Neural cell (in vitro differentiated cells): Measurements from ENCODE around the gene ZNF750.

Experiments used
- CTCF ChIP-seq: fragments of 450-650 bp; IDR thresholded peaks from 2 replicates; pipeline ENCODE4 v1.5.1; 2014; ENCODE audit warnings: antibody characterized with exemption, mild to moderate bottlenecking, moderate library complexity; ENCODE audit not compliant: poor library complexity, severe bottlenecking
- EP300 ChIP-seq: fragments of 450-650 bp; conservative IDR thresholded peaks from 2 replicates; pipeline ENCODE4 v1.6.1; 2014; ENCODE audit warnings: antibody characterized with exemption, mild to moderate bottlenecking, moderate library complexity; ENCODE audit not compliant: poor library complexity, severe bottlenecking
- EZH2 ChIP-seq: fragments of 200-600, 300-800 bp; shearing (Covaris generic), sonication (generic); IDR thresholded peaks from 2 replicates; pipeline ENCODE4 v1.6.1; 2014; ENCODE audit warnings: antibody characterized with exemption, low read length, borderline replicate concordance, mild to moderate bottlenecking; ENCODE audit not compliant: insufficient read depth, poor library complexity, severe bottlenecking
- MXI1 ChIP-seq: fragments of 450-650 bp; conservative IDR thresholded peaks from 2 replicates; pipeline ENCODE4 v1.6.1; 2014; ENCODE audit warnings: antibody characterized with exemption, mild to moderate bottlenecking; ENCODE audit not compliant: poor library complexity, severe bottlenecking
- POLR2AphosphoS5 ChIP-seq: IDR thresholded peaks from 2 replicates; pipeline ENCODE4 v1.6.1; 2012

GRCh38 chr17:82828875-82829487, 10.8 kb downstream of the ZNF750 start:
- TF ChIP-seq CTCF (no peak), EZH2 (no peak), EP300 (no peak), MXI1 (no peak), POLR2AphosphoS5 (no peak)
